SK-N-SH treated with all-trans-retinoic acid at 6 μM for 48 hours (cell line): ENCODE data around the gene EIF2B5.

Experiments used
- ATAC-seq: fragments of 200-7000 bp; cut with Tn5 transposase; 3 replicates; pipeline ENCODE4 v1.9.1; 2020; ENCODE audit warnings: mild to moderate bottlenecking, moderate library complexity
- ARNTL ChIP-seq: fragments of 450-650 bp; formaldehyde crosslinking; IDR thresholded peaks from 2 replicates; pipeline ENCODE4 v1.5.0; 2020; ENCODE audit warnings: low read depth, mild to moderate bottlenecking, moderate library complexity, borderline replicate concordance
- CREB5 ChIP-seq: fragments of 250-450 bp; sonication (Bioruptor Pico); IDR thresholded peaks from 2 replicates; pipeline ENCODE4 v1.5.1; 2020; ENCODE audit warnings: low read depth, mild to moderate bottlenecking, moderate library complexity
- CSDC2 ChIP-seq: fragments of 250-450 bp; sonication (Bioruptor Pico); IDR thresholded peaks from 2 replicates; pipeline ENCODE4 v1.5.0; 2020; ENCODE audit warnings: mild to moderate bottlenecking, moderate library complexity
- GLIS3 ChIP-seq: fragments of 250-450 bp; sonication (Bioruptor Pico); IDR thresholded peaks from 2 replicates; pipeline ENCODE4 v1.5.0; 2020; ENCODE audit warnings: mild to moderate bottlenecking, moderate library complexity
- ISL1 ChIP-seq: fragments of 250-450 bp; sonication (Bioruptor Pico); IDR thresholded peaks from 2 replicates; pipeline ENCODE4 v2.1.2; 2022; ENCODE audit warnings: mild to moderate bottlenecking, moderate library complexity
- OSR1 ChIP-seq: fragments of 250-450 bp; sonication (Bioruptor Pico); IDR thresholded peaks from 2 replicates; pipeline ENCODE4 v1.8.0; 2022; ENCODE audit warnings: moderate library complexity, mild to moderate bottlenecking, inconsistent platforms
- PATZ1 ChIP-seq: fragments of 250-450 bp; sonication (Bioruptor Pico); IDR thresholded peaks from 2 replicates; pipeline ENCODE4 v1.8.0; 2020; ENCODE audit warnings: mild to moderate bottlenecking, moderate library complexity, borderline replicate concordance
- SNAI2 ChIP-seq: fragments of 250-450 bp; sonication (Bioruptor Pico); IDR thresholded peaks from 2 replicates; pipeline ENCODE4 v1.5.0; 2020; ENCODE audit warnings: mild to moderate bottlenecking, moderate library complexity
- TOX ChIP-seq: fragments of 250-450 bp; sonication (Bioruptor Pico); IDR thresholded peaks from 2 replicates; pipeline ENCODE4 v1.8.0; 2021; ENCODE audit warnings: mild to moderate bottlenecking, moderate library complexity, borderline replicate concordance
- ZFP30 ChIP-seq: fragments of 450-650 bp; formaldehyde crosslinking; IDR thresholded peaks from 2 replicates; pipeline ENCODE4 v1.5.0; 2022; ENCODE audit warnings: mild to moderate bottlenecking, moderate library complexity
- ZNF565 ChIP-seq: fragments of 450-650 bp; formaldehyde crosslinking; conservative IDR thresholded peaks from 2 replicates; pipeline ENCODE4 v1.5.0; 2020; ENCODE audit warnings: low read depth, mild to moderate bottlenecking, moderate library complexity
- ZNF70 ChIP-seq: fragments of 450-650 bp; formaldehyde crosslinking; IDR thresholded peaks from 2 replicates; pipeline ENCODE4 v1.5.0; 2020; ENCODE audit warnings: mild to moderate bottlenecking, moderate library complexity
- ZNF8 ChIP-seq: fragments of 450-650 bp; formaldehyde crosslinking; IDR thresholded peaks from 2 replicates; pipeline ENCODE4 v1.5.0; 2020; ENCODE audit warnings: mild to moderate bottlenecking, moderate library complexity
- TF ChIP-seq, protein P1 (sequence below): fragments of 250-450 bp; sonication (Bioruptor Pico); IDR thresholded peaks from 2 replicates; pipeline ENCODE4 v1.5.0; 2020; ENCODE audit warnings: mild to moderate bottlenecking, moderate library complexity
- TF ChIP-seq, protein P2 (sequence below): fragments of 250-450 bp; sonication (Bioruptor Pico); IDR thresholded peaks from 2 replicates; pipeline ENCODE4 v1.5.1; 2021; ENCODE audit warnings: mild to moderate bottlenecking, moderate library complexity
- TF ChIP-seq, protein P3 (sequence below): fragments of 250-450 bp; sonication (Bioruptor Pico); IDR thresholded peaks from 2 replicates; pipeline ENCODE4 v1.8.0; 2021; ENCODE audit warnings: low read depth, mild to moderate bottlenecking, moderate library complexity, borderline replicate concordance

Gene EIF2B5

DNA sequence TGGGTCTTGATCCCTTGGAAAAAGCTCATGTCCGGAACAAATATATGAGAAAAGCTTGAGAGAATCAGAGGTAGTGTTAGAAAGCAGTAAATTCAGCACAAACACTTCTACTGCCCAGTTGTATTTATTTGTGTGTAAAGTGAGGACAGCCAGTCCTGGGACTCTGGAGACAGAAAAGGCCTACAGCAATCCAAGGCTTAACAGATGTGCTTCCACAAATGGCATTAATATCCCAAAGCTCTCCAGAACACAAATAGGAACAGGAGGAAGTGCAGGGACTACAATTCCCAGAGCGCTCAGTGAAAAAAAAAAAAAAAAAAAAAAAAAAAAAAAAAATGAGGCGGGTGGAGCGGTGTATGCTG lies 39.1 kb downstream of the EIF2B5 start:
- ATAC-seq: no peak
- TF ChIP-seq, protein P1, sequence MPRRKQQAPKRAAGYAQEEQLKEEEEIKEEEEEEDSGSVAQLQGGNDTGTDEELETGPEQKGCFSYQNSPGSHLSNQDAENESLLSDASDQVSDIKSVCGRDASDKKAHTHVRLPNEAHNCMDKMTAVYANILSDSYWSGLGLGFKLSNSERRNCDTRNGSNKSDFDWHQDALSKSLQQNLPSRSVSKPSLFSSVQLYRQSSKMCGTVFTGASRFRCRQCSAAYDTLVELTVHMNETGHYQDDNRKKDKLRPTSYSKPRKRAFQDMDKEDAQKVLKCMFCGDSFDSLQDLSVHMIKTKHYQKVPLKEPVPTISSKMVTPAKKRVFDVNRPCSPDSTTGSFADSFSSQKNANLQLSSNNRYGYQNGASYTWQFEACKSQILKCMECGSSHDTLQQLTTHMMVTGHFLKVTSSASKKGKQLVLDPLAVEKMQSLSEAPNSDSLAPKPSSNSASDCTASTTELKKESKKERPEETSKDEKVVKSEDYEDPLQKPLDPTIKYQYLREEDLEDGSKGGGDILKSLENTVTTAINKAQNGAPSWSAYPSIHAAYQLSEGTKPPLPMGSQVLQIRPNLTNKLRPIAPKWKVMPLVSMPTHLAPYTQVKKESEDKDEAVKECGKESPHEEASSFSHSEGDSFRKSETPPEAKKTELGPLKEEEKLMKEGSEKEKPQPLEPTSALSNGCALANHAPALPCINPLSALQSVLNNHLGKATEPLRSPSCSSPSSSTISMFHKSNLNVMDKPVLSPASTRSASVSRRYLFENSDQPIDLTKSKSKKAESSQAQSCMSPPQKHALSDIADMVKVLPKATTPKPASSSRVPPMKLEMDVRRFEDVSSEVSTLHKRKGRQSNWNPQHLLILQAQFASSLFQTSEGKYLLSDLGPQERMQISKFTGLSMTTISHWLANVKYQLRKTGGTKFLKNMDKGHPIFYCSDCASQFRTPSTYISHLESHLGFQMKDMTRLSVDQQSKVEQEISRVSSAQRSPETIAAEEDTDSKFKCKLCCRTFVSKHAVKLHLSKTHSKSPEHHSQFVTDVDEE (CRISPR knock-in tag): no peak
- TF ChIP-seq, protein P2, sequence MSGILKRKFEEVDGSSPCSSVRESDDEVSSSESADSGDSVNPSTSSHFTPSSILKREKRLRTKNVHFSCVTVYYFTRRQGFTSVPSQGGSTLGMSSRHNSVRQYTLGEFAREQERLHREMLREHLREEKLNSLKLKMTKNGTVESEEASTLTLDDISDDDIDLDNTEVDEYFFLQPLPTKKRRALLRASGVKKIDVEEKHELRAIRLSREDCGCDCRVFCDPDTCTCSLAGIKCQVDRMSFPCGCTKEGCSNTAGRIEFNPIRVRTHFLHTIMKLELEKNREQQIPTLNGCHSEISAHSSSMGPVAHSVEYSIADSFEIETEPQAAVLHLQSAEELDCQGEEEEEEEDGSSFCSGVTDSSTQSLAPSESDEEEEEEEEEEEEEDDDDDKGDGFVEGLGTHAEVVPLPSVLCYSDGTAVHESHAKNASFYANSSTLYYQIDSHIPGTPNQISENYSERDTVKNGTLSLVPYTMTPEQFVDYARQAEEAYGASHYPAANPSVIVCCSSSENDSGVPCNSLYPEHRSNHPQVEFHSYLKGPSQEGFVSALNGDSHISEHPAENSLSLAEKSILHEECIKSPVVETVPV (CRISPR knock-in tag): no peak
- no peak for TF ChIP-seq ISL1 (CRISPR knock-in tag)
- TF ChIP-seq CREB5 (CRISPR knock-in tag): no peak
- TF ChIP-seq ARNTL: no peak
- TF ChIP-seq PATZ1 (CRISPR knock-in tag): no peak
- TF ChIP-seq ZNF565: no peak
- TF ChIP-seq CSDC2: no peak
- TF ChIP-seq, protein P3, sequence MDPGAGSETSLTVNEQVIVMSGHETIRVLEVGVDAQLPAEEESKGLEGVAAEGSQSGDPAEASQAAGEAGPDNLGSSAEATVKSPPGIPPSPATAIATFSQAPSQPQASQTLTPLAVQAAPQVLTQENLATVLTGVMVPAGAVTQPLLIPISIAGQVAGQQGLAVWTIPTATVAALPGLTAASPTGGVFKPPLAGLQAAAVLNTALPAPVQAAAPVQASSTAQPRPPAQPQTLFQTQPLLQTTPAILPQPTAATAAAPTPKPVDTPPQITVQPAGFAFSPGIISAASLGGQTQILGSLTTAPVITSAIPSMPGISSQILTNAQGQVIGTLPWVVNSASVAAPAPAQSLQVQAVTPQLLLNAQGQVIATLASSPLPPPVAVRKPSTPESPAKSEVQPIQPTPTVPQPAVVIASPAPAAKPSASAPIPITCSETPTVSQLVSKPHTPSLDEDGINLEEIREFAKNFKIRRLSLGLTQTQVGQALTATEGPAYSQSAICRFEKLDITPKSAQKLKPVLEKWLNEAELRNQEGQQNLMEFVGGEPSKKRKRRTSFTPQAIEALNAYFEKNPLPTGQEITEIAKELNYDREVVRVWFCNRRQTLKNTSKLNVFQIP (CRISPR knock-in tag): no peak

DNA sequence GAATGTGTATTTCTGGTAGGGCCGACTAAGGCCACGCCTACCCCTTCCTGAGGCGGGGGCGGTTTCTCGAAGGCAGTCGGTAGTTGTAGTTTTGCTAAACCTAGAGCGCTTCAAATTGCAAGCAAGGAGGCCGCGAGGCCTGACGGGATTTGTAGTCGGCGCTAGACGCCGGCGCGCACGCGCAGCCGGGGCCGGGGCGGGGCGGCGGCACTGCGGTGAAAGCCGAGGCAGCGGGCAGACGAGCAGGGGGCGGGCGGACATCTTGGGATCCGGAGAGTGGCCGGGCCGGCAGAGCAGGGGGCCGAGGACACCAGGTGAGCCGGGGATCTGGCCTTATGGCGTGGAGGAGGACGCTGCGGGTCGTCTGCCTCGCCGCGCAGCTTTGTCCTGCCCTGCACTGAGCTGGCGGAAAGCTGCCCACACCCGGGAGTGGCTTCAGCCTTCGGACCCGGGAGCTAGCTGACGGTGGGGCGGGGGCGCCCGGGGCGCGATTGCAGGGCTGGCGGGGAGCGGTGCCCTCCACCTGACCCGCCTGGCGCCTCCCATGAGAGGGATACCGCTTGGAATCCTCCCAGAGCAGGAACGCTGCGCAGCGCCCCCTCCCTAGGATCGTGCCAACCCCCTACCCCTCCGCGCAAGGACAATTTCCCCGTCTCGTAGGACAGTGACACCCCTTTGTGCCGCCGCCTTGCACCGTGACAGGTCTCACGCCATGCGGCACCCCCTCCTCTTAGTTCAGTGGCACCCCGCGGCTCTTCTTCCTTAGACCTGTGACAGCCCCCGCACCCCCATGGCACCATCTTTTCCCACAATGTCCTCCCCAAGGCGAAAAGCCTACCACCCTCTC lies 39.7 kb downstream of the EIF2B5 start, which contains the start of gene AP2M1:
TSS of gene AP2M1 (plus strand) at position 210 of the 847 bp plus-strand sequence. CDS start 2,139 bp downstream, outside the sequence.
- TF ChIP-seq ZFP30 (CRISPR knock-in tag) (no peak), ZNF8 (no peak), ZNF70 (CRISPR knock-in tag) (no peak), GLIS3 (CRISPR knock-in tag) (no peak), ZNF565 (no peak)
- TF ChIP-seq, protein P3 (CRISPR knock-in tag): no peak
- ATAC-seq: peak; percentile 83

DNA sequence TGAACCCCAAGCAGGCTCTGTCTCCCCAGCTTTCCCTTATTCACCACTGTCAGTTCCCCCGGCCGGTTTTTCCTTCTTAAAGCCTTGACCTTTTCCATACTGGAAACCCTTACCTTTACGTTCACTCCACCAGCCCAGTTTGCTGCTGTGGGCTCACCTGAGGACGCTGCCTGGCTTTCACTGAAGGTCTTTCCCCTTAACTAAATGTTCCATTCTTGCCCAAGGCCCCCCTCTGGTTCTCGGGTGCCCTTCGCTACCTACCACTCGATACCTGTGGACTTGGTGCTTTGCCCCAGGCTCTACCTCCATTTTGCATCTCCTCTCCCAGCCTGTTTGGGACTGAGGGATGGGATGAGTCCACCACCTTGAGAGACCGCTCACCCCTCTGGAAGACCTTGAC lies 40.3 kb downstream of the EIF2B5 start:
- no peak for TF ChIP-seq SNAI2 (CRISPR knock-in tag)
- no peak for TF ChIP-seq ARNTL
- no peak for TF ChIP-seq ZNF8
- no peak for TF ChIP-seq TOX (CRISPR knock-in tag)
- no peak for TF ChIP-seq OSR1 (CRISPR knock-in tag)
- no peak for TF ChIP-seq PATZ1 (CRISPR knock-in tag)
- no peak for ATAC-seq
